GM18511 (cell line): ENCODE measurements around the gene SH3TC2.
"Not testable (repeated sequence)": the region's sequence is repeated elsewhere in the genome, so short reads cannot be mapped to it uniquely, and the experiment has no call there.

Experiments used
- ATAC-seq: cut with Tn5 transposase; IDR thresholded peaks from one replicate; pipeline ENCODE4 v1.9.1; 2021; ENCODE audit warnings: mild to moderate bottlenecking, moderate library complexity; ENCODE audit not compliant: unreplicated experiment

Gene SH3TC2

GRCh38 chr5:149063017-149063687, at the start of gene SH3TC2:
TSS of gene SH3TC2 (minus strand) at chr5:149063062. CDS start at chr5:149063022, 40 bp downstream.
- ATAC-seq: no peak

- ATAC-seq: no peak
These were observed 47.5 kb upstream of the SH3TC2 start for GRCh38 chr5:149110406-149110805.

GRCh38 chr5:149108651-149109280, 45.9 kb upstream of the SH3TC2 start:
- ATAC-seq: no peak

GRCh38 chr5:149100331-149100730, 37.5 kb upstream of the SH3TC2 start:
- no peak for ATAC-seq

GRCh38 chr5:149099920-149100319, 37.1 kb upstream of the SH3TC2 start:
- ATAC-seq: no peak

- ATAC-seq: no peak
These were observed 32.1 kb upstream of the SH3TC2 start for GRCh38 chr5:149094996-149095395.

- ATAC-seq: no peak
These were observed 30.8 kb upstream of the SH3TC2 start for GRCh38 chr5:149093625-149094024.

GRCh38 chr5:149089796-149090195, 26.9 kb upstream of the SH3TC2 start:
- no peak for ATAC-seq

- no peak for ATAC-seq
These were observed 25.8 kb upstream of the SH3TC2 start for GRCh38 chr5:149088686-149089085.

GRCh38 chr5:149083846-149084245, 21.0 kb upstream of the SH3TC2 start:
- no peak for ATAC-seq

- ATAC-seq: no peak
These were observed 19.4 kb upstream of the SH3TC2 start for GRCh38 chr5:149082271-149082670.

GRCh38 chr5:149080294-149080693, 17.4 kb upstream of the SH3TC2 start:
- no peak for ATAC-seq

- no peak for ATAC-seq
These were observed 17.0 kb upstream of the SH3TC2 start for GRCh38 chr5:149079883-149080282.

GRCh38 chr5:149074071-149074470, 11.2 kb upstream of the SH3TC2 start:
- not testable (repeated sequence) for ATAC-seq

- no peak for ATAC-seq
These were observed 10.4 kb upstream of the SH3TC2 start for GRCh38 chr5:149073213-149073612.

- no peak for ATAC-seq
These were observed 9.9 kb upstream of the SH3TC2 start for GRCh38 chr5:149072791-149073190.

GRCh38 chr5:149072376-149072775, 9.5 kb upstream of the SH3TC2 start:
- ATAC-seq: no peak

GRCh38 chr5:149071756-149072155, 8.9 kb upstream of the SH3TC2 start:
- ATAC-seq: no peak

- ATAC-seq: no peak
These were observed 8.4 kb upstream of the SH3TC2 start for GRCh38 chr5:149071216-149071615.

GRCh38 chr5:149069711-149070110, 6.8 kb upstream of the SH3TC2 start:
- no peak for ATAC-seq

- no peak for ATAC-seq
These were observed 1.1 kb upstream of the SH3TC2 start for GRCh38 chr5:149063896-149064478.

- no peak for ATAC-seq
These were observed 368 bp downstream of the SH3TC2 start for GRCh38 chr5:149062371-149063016.
